ENCODE measurements around the gene NFKBIE.

GRCh38 chr6:44307217-44307616 lies 41.9 kb upstream of the NFKBIE start:
- TF ChIP-seq CTCF (IDR thresholded peaks at IDR 0.05) (no peak), EP300 (IDR thresholded peaks at IDR 0.05) (no peak)
